ENCODE measurements around the gene PBXIP1. TPM values are rescaled to one million over a fixed set of nuclear protein-coding genes. Genes with fewer than 3 reads are reported as not detected.

PBXIP1 gene
- total RNA-seq, 1 experiment from 2014 or later = 26.5 TPM

DNA sequence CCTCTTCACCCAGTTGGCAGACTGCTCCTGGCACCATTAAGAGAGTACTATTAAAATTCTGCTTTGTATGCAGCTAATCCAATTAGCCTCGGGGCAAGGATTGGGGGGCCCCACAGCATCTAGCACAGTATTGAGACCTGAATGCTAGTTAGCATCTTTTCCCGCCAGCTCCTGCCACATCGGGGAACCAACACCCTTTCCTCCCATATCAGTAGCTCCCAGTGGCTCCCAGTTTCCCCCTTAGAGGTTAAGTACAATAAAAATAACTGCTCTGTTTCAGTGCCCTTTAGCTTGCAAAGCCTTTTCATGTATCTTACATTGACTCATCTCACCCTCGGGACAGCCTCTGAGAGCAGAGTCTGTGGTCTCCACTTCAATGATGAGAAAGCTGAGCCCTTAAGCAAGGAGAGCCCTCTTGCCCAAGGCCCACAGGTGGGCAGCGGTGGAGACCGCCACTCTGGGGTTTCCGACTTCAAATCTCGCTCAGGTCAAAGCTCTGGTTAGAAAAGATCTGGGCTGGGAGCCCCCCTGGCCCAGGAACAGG, 15.2 kb downstream of the PBXIP1 start (continued):
- TF ChIP-seq, protein P1, sequence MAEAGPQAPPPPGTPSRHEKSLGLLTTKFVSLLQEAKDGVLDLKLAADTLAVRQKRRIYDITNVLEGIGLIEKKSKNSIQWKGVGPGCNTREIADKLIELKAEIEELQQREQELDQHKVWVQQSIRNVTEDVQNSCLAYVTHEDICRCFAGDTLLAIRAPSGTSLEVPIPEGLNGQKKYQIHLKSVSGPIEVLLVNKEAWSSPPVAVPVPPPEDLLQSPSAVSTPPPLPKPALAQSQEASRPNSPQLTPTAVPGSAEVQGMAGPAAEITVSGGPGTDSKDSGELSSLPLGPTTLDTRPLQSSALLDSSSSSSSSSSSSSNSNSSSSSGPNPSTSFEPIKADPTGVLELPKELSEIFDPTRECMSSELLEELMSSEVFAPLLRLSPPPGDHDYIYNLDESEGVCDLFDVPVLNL (CRISPR knock-in tag; IDR thresholded peaks at IDR 0.05; ENCODE audit: borderline replicate concordance, low read depth) = no peak
- TF ChIP-seq, protein P2, sequence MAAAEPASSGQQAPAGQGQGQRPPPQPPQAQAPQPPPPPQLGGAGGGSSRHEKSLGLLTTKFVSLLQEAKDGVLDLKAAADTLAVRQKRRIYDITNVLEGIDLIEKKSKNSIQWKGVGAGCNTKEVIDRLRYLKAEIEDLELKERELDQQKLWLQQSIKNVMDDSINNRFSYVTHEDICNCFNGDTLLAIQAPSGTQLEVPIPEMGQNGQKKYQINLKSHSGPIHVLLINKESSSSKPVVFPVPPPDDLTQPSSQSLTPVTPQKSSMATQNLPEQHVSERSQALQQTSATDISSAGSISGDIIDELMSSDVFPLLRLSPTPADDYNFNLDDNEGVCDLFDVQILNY (CRISPR knock-in tag; IDR thresholded peaks at IDR 0.05) = no peak
- TF ChIP-seq, protein P3, sequence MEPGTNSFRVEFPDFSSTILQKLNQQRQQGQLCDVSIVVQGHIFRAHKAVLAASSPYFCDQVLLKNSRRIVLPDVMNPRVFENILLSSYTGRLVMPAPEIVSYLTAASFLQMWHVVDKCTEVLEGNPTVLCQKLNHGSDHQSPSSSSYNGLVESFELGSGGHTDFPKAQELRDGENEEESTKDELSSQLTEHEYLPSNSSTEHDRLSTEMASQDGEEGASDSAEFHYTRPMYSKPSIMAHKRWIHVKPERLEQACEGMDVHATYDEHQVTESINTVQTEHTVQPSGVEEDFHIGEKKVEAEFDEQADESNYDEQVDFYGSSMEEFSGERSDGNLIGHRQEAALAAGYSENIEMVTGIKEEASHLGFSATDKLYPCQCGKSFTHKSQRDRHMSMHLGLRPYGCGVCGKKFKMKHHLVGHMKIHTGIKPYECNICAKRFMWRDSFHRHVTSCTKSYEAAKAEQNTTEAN (CRISPR knock-in tag; IDR thresholded peaks at IDR 0.05) = no peak

DNA sequence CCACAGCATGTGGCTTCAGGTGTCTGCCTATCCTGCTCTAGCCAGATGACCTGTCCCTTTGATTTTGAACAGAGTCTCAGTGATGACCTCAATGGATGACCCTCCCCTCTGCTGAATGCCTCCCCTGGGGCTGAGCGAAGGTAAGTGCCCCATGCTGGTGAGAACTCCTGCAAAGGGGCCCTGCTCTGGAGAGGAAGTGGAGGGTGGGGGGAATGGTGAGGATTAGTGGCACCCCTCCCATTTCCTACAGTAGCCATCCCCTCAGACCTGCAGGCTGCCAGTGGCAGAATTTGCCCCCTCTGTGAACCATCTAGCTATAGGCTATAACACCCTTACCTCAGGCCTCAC, 15.7 kb downstream of the PBXIP1 start:
- H3K9me3 Mint-ChIP-seq = no peaks in the 10 kb centered on the region
- H3K27ac Mint-ChIP-seq = peak overlapping the region; percentile 10; the same call in 1 of the 2 replicates
- ATAC-seq (no peak), DNase-seq (ENCODE audit: low spot score) (no peak)
- no peaks in the 10 kb centered on the region; the same call in 1 of the 2 replicates for H3K36me3 Mint-ChIP-seq
- H3K4me1 Mint-ChIP-seq = peaks cover 37% of the 10 kb centered on the region
- peaks cover 3% of the 10 kb centered on the region; the same call in 1 of the 2 replicates for H3K27me3 Mint-ChIP-seq (ENCODE audit: low read depth)
- H3K4me3 Mint-ChIP-seq = no peak overlapping the region
- TF ChIP-seq SP1 (CRISPR knock-in tag; conservative IDR thresholded peaks at IDR 0.05) (no peak), JAZF1 (CRISPR knock-in tag; IDR thresholded peaks at IDR 0.05) (no peak), NFYB (CRISPR knock-in tag; conservative IDR thresholded peaks at IDR 0.05; ENCODE audit: low read depth) (no peak)
- TF ChIP-seq, protein P4, sequence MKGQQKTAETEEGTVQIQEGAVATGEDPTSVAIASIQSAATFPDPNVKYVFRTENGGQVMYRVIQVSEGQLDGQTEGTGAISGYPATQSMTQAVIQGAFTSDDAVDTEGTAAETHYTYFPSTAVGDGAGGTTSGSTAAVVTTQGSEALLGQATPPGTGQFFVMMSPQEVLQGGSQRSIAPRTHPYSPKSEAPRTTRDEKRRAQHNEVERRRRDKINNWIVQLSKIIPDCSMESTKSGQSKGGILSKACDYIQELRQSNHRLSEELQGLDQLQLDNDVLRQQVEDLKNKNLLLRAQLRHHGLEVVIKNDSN (CRISPR knock-in tag; IDR thresholded peaks at IDR 0.05) = no peak
- ChIA-PET POLR2A (no interaction called here), CTCF (interaction anchor here (0.9 to 1.9 kb wide), 8 partner anchors 16 to 380 kb away, joined by 3 to 6 read pairs (median 4); no protein-coding TSS in a partner anchor)

DNA sequence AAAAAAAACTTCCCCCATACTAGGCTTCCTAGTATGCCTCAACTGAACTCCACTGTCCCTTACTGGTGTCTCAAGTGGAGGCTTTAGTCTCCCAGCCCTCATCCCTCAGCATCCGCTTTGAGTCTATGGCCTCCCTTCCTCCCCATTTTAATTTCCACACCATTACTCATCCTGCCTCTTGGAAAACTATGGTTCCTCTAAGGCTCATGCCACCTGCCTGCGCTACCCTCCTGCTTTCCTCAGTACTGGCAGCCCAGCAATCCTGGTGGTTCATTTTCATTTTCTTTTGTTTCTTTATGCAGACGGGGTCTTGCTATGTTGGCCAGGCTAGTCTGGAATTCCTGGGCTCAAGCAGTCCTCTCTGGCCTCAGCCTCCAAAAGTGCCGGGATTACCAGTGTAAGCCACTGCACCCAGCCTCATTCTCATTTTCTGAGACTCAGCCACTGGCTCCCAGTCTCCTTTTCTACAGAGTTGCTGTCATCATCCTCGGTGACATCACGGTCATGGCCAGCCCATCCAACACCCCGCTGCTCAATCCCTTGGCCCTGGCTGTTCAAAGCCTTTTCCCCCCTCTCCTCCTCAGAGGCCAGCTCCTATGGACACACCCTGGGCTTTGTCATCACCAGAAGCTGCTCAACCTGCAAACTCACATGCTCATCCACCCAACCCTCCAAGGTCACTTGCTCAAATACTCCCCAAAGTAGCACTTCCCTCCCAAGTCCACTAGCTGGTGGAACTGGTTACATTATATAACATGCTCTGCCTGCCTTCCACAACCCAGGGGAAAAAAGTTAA, 17.1 kb downstream of the PBXIP1 start:
- ATAC-seq (no peak), DNase-seq (ENCODE audit: low spot score) (no peak)
- peak; percentile 81; the same call in 1 of the 2 replicates for TF ChIP-seq ZNF121 (CRISPR knock-in tag; IDR thresholded peaks at IDR 0.05)
- no peak for TF ChIP-seq ZNF423 (CRISPR knock-in tag; IDR thresholded peaks at IDR 0.05)
- TF ChIP-seq, protein P5, sequence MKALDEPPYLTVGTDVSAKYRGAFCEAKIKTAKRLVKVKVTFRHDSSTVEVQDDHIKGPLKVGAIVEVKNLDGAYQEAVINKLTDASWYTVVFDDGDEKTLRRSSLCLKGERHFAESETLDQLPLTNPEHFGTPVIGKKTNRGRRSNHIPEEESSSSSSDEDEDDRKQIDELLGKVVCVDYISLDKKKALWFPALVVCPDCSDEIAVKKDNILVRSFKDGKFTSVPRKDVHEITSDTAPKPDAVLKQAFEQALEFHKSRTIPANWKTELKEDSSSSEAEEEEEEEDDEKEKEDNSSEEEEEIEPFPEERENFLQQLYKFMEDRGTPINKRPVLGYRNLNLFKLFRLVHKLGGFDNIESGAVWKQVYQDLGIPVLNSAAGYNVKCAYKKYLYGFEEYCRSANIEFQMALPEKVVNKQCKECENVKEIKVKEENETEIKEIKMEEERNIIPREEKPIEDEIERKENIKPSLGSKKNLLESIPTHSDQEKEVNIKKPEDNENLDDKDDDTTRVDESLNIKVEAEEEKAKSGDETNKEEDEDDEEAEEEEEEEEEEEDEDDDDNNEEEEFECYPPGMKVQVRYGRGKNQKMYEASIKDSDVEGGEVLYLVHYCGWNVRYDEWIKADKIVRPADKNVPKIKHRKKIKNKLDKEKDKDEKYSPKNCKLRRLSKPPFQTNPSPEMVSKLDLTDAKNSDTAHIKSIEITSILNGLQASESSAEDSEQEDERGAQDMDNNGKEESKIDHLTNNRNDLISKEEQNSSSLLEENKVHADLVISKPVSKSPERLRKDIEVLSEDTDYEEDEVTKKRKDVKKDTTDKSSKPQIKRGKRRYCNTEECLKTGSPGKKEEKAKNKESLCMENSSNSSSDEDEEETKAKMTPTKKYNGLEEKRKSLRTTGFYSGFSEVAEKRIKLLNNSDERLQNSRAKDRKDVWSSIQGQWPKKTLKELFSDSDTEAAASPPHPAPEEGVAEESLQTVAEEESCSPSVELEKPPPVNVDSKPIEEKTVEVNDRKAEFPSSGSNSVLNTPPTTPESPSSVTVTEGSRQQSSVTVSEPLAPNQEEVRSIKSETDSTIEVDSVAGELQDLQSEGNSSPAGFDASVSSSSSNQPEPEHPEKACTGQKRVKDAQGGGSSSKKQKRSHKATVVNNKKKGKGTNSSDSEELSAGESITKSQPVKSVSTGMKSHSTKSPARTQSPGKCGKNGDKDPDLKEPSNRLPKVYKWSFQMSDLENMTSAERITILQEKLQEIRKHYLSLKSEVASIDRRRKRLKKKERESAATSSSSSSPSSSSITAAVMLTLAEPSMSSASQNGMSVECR (CRISPR knock-in tag; IDR thresholded peaks at IDR 0.05; ENCODE audit: borderline replicate concordance) = no peak
- Mint-ChIP-seq H3K27ac (peak overlapping the region; percentile 43), H3K27me3 (ENCODE audit: low read depth) (peaks cover 3% of the 10 kb centered on the region; the same call in 1 of the 2 replicates), H3K4me1 (peaks cover 30% of the 10 kb centered on the region), H3K9me3 (no peaks in the 10 kb centered on the region), H3K4me3 (0 out of 2 replicates have a peak overlapping the region, but pooled peaks have one; percentile 92), H3K36me3 (no peaks in the 10 kb centered on the region; the same call in 1 of the 2 replicates)
- ChIA-PET CTCF (interaction anchor here (0.9 to 1.9 kb wide), 4 partner anchors 32 to 379 kb away, joined by 3 to 4 read pairs (median 4); partner anchors contain the start of gene SHC1), POLR2A (interaction anchor here (0.7 kb wide), 1 partner anchor 32 kb away, joined by 3 read pairs; the partner anchor contains the start of gene SHC1)

Data from WTC11 (cell line).